T follicular helper cell (primary cell): ENCODE results near the gene SPDYE4.
A peak's percentile ranks its signal among the peaks of the same experiment; 100 is the strongest.

Source experiments
- DNase-seq: peaks from one replicate; pipeline ENCODE4 v3.0.0-alpha.2; 2020; ENCODE audit warnings: low read depth

Gene SPDYE4

DNA sequence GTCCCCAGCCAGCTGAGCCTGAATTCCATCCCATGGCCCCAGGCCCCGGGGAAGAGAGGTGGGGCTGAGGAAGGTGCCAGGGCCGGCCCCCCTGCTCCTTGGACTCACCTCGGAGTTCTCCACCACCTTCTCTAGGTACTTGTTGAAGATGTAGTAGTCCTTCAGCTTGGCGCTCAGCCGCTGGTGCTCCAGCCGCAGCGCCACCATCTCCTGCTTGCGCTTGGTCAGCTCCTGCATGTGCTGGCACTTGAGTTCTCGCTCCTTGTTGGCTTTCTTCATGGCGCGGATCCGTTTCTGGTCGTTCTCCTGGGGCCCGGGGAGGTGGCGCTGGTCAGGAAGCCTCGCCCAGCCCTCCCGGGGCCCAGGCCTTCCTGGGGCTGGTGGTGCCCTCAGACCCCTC is 17.0 kb downstream of the SPDYE4 start:
- DNase-seq = no peak

DNA sequence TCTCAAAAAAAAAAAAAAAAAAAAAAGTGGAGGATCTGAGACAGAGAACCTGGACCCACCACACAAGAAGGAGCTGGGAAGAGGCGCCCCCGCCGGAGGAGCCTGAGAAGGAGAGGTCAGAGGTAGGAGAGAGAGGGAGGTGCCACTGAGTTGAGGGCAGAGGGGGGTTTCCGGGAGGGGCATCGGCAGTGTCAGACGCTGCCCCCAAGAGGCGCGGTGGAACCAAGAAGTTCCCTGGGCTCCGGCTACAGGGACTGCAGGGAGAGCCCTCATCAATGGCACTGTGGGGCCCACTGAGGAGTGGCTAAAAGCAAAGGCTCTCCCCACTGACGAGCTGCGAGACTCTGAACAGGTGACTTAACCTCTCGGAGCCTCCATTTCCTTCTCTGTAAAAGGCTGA is 17.9 kb downstream of the SPDYE4 start:
- DNase-seq = peak; percentile 15

DNA sequence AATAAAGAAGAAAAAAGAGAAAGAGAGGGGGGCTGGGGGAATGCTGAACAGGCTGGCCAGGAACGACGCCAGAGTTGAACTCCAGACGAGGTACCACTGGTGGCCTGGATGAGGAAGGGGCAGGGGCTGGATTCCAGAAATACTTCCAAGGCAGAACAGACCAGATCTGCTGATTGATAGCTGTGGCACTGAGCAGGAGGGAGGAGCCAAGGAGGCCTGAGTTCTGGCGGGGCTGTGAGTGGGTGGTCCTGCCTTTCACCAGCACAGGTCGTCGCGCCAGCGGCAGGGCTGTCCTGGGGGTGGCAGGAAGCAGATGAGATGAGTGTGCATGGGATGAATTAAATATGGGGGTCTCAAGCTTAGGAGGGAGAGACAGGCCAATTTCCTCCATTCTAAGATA is 19.2 kb downstream of the SPDYE4 start:
- no peak for DNase-seq

DNA sequence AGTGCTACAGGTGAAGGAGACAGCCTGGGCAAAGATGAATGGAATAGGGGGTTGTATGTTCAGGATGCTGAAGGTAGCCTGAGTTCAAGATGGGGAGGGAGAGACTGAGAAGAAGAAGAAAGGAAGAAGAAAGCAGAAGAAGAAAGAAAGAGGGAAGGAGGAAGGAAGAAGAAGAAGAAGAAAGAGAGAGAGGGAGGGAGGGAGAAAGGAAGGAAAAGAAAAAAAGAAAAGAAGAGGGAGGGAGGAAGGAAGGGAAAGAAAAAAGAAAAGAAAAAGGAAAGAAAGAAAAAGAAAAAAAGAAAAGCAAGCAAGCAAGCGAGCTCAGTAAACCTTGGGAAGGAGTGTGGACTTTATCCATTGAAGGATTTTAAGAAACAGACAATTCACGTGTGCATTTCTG is 21.6 kb downstream of the SPDYE4 start:
- DNase-seq = no peak

DNA sequence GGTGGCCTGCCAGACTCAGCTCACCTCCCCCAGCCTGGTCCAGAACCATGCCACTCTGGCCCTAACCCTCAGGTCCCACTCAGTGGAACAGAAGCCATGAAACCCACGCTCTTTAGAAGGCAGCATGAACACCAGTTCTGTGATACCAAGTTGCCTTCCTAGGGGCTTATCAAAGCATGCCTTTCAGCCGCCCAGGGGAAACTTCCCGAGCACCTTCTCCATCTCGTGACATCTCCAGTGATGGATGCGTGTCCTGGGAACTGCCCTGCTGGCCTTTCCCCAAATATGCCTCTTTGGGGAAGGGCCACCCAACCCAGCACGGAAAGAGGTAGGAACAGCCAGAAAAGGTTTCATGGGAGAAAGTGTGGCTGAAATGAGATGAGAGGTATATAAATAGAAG is 22.0 kb downstream of the SPDYE4 start:
- no peak for DNase-seq

DNA sequence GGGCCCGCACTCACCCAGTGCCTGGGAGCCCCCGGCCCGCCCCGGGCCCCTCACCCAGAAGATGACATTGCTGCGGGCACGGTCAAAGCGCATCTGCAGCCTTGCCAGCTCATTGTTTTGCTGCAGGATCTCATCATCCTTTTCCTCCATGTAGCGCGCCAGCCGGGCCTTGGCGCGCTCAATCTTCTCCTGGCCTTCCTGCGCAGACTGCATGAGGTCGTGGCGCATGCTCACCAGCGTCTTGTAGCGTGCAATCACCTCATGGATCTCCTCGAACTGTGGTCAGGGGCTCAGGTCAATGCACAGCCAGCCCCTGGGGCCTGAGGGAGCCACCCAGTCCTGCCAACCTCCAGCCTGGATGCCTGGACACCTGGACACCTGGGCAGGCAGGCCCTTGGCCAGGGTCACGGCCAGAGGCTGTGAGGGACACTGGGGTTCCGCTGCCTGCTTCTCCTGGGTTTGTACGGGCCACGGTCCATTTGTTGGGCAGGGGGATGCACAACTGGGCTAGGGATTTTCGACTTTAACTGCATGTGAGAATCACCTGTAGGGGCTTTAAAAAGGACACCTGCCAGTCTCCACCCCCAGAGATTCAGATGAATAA is 22.9 kb downstream of the SPDYE4 start:
- no peak for DNase-seq

DNA sequence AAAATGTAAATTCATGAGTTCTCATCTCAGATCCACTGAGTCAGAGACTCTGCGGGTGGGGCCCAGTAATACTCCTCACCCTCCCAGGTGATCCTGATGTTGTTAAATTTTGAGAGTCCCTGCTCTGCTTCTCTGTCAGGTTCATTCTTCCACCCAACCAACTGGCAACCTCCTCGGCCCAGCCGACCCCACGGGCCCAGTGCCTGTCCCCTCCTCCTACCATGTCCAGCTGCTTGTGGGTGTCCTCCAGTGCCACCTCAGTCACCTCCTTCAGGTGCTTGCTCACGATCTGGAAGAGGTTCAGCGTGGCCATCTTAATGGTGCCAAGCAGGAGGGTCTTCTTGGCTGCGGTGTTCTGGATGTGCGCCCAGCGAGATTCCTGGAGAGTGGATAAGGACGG is 23.5 kb downstream of the SPDYE4 start:
- no peak for DNase-seq

DNA sequence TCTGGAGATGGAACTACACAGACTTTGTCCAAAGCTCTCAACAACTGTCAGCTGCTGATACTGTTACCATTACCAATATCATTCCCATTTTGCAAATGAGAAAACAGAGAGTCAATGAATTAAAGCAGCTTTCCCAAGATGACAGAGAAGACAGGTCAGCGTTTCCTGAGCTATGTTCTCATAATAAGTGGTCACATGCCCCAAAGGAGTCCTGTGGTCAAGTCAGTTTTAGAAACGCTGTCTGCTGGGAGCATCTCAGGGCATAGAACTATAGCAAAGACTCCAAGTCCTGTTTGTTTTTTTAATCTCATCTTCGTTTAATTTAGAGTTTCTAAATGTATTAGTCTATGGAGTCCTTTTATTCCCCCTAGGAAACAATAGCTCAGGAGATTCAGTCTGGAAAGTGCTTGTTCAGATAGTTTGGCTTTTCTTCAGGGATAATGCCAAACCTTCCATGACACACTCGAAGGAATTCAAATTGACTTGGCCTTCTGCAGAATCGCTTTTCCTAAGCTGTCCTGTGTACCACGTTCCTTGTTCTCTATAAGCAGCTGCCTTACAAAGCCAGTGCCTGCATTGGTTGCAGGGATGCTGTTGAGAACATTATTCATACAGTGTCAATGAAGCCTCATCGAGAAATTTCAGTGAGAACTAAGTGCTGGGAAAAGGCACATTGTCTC is 25.8 kb downstream of the SPDYE4 start:
- no peak for DNase-seq

DNA sequence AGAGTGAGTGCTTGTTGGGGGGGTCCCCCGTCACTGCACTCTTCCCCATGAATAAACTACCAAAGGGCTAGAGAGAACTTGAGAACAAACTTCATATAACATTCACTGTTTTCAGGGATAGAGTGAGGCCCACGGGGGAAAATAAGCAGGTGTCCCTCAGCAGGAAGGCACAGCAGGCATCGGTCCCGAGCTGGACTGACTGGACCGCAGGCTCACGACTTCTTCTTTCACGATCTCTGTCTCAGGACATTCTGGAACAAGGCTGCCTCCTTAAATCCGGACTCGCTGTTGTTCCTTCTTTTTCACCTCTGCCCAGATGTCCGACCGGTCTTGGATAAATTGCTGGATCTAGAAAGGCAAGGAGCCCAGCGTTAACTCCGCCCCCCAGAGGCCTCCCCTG is 28.5 kb downstream of the SPDYE4 start:
- DNase-seq = no peak

DNA sequence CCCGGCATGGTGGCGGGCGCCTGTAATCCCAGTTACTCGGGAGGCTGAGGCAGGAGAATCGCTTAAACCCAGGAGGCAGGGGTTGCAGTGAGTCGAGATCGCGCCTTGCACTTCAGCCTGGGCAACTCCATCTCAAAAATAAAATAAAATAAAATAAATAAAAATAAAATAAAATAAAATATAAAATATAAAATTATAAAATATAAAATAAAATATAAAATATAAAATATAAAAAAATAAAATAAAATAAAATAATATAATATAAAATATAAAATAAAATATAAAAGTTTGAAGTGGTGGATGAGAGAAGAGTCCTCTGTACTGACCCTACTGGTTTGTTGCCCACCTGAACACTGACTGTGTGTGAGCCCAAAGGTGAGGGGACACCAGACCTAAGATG is 28.9 kb downstream of the SPDYE4 start:
- DNase-seq = no peak

DNA sequence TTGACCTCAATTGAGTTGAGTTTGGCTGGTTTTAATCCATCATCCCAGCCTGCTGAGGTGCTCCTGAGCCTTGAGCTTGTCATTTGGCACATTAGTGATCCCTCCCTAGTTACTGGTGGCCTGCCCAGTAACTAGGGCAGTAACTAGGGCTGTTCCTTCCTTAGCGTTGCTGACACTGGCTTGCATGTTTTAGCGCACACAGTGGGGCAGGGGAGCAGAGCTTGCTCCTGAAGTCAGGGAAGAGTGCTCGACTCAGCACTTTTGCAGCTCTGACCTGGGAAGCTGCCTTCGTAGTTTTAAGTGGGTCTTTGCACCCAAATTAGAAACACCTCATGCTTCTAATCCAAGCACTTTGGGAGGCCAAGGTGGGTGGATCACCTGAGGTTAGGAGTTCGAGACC is 29.4 kb downstream of the SPDYE4 start:
- DNase-seq = no peak

DNA sequence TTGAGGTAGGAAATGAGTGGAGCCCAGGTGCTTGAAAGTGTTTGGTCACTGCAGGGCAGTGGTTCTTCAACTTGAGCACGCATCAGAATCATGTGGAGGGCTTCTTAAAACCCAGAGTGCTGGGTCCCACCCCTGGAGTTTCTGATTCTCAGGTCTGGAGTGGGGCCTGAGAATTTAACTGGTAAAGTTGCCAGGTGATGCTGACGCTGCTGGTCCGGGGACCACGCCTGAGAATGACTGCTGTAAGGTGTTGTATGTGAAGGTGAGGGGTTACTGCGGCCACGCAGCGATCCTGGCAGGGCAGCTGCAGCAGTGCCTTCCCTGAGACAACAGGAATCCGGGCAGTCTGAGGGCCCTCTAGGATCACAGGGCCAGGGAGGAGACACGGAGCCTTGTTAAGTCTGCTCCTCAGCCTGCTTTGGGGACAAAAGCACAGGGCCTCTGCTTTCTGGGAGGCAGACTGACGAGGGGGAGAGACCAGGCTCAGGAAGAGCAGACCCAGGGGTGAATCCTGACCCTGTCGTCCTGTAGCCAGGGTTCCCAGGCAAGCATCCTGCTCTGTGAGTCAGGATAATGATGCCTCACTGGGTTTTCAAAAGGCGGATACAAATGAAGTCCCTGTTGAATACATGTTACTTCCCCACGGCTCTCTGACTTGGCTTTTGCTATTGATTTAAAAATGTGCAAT is 30.0 kb downstream of the SPDYE4 start:
- no peak for DNase-seq

DNA sequence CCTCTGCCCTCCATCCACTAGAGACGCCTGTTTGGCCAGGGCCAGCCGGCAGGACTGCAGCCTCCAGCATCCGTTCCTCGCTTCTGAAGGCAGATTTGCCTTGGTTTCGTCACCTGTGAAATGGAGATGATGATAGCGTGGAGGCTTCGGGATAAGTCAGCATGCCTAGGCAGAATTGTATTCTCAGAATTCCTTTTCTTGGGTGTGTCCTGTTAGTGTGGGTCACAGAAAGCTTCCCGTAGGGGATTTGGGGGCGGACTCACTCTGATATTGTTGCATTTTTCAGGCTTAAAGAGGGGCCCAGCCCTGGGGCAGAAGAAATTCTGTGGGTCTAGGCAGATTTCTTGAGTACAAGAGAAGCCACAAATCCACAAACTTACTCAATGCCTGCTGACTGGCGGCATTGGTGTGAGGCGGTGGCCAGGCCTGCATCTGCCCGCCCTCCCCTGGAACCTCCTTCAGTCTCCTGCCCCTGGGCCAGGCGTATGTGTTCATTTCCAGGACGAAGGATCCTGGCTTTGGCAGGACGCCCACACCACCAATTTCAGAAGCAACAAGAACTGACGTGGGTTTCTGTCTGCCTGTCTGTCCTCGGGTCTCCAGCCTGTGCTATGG is 31.3 kb downstream of the SPDYE4 start:
- no peak for DNase-seq

DNA sequence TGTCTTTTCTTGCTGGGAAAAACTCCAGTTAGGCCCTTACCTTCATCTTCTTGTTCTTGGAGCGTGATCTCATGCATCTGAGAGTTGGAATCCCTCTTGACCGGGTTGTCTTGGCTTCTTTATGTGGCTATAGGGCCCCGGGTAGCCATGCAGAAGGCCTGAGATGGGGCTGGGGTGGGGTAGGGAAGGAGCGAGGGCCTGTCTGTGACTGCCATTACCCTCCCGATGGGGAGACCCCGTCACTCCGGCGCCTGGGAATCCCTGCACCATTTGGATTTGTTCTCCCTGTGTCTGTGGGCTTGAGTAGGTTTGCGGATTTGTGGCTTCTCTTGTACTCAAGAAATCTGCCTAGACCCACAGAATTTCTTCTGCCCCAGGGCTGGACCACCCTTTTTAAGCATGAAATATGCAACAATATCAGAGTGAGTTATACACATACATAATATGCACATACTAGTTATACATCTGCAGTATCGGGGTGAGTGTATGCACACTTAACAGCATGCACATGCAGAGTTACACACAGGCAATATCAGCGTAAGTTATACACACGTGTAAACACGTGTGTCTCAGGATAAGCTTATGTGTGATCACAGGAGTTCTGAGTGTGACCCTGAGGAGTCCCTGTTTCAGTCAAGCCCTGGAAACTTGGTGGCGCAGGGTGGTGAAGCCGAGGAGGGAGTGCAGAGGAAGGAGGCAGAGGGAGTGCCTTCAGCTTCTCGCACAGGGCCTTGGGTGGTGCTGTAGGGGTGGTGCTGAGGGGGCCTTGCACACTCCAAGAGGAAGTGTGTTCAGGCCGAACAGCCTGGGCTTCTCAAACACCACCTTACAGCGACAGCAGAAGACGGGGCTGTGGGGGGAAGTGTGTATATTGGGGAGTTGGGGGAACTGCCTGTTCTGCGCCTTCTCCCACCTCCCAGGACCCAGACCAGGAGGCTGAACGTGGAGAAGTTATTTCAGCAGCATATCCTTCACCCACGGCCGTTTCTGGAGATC is 32.2 kb downstream of the SPDYE4 start:
- no peak for DNase-seq

DNA sequence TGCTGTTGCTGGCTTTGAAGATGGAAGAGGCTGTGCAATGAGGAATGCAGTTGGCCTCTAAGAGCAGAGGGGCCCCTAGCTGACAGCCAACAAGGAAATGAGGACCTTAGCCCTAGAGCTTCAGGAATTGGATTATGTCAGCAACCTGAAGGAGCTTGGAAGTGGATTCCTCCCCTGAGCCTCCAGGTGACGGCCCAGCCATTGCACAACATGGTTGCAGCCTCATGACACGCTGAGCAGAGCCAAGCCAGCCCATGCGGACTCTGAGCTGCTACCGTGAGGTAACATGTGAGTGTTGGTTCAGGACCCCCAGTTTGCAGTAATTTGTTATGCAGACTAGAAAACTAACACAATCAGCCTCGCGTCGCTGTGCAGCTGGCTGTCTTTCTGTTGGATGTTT is 33.9 kb downstream of the SPDYE4 start:
- no peak for DNase-seq

DNA sequence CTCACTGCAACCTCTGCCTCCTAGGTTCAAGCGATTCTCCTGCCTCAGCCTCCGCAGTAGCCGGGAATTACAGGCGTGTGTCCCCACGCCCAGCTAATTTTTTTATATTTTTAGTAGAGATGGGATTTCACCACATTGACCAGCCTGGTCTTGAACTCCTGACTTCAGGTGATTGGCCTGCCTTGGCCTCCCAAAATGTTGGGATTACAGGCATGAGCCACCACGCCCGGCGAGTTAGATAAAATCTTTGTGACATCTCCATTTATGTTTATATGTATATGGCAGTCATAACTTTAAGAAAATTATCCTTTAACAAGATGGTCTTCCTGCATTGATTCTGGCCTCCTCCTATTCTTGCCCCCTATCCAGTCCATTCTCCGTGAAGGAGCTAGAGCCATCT is 37.8 kb downstream of the SPDYE4 start:
- no peak for DNase-seq

DNA sequence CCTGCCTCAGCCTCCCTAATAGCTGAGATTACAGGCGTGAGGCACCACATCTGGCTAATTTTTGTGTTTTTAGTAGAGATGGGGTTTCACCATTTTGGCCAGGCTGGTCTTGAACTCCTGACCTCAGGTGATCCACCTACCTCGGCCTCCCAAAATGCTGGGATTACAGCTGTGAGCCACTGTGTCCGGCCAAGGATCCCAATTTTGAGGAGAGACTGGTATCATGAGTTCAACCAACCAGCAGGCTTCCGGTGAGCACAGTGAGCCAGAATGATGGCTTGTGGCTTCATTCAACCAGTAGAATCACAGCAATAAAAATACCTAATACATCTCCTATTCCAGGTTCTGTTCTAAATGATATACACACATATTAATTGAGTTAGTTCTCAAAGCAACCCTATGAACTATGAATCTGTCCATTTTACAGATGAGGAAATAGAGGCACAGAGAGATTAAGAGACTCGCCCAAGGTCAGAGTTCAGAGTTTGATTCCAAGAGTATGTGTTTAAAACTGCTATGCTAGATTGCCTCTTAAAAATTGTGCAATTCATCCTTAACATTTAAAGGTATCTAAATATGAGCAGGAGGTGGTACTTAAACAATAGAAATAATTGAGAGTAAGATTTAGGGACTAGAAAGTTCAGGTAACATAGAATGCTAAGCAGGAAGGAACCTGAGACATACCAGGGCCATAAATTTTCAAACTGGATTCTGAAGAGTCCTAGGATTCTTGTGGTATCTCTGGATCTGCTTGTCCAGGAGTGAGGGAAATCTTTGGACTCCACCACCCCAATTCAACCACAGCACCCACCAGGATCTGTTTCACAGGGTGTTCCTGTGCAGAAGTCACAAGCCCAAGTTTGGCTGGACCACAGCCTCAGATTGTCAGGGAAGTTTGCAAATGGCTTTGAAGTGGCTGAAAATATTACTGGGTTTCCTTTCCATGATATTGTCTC is 38.8 kb downstream of the SPDYE4 start:
- no peak for DNase-seq

DNA sequence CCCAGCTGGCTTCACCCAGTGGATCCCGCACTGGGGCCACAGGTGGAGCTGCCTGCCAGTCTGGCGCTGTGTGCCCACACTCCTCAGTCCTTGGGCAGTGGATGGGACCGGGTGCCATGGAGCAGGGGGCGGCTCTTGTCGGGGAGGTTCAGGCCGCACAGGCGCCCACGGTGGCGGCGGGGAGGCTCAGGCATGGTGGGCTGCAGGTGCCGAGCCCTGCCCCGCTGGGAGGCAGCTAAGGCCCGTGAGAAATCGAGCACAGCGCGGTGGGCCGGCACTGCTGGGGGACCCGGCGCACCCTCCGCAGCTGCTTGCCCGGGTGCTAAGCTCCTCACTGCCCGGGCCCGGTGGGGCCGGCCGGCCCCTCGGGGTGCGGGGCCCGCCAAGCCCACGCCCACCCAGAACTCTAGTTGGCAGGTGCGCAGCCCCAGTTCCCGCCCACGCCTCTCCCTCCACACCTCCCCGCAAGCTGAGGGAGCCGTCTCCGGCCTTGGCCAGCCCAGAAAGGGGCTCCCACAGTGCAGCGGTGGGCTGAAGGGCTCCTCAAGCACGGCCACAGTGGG is 40.3 kb downstream of the SPDYE4 start:
- DNase-seq = no peak

DNA sequence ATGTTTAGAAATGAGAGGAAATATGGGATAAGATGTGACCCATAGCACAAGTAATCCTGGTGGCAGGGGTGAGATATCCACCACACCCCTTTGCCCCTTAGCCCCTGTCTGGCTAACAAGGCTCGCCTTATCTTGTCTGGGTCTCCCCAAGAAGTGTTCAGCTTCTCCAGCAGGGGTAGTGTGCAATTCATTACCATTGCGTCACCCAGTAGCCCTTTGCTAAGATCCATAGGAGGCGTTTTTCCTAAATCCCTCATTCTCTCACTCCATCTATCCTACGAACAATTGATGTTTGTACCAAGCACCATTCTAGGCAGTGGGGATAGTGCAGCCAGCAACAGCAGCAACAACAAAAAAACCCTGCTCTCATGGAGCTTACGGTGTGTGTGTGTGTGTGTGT is 44.5 kb downstream of the SPDYE4 start:
- DNase-seq = no peak

DNA sequence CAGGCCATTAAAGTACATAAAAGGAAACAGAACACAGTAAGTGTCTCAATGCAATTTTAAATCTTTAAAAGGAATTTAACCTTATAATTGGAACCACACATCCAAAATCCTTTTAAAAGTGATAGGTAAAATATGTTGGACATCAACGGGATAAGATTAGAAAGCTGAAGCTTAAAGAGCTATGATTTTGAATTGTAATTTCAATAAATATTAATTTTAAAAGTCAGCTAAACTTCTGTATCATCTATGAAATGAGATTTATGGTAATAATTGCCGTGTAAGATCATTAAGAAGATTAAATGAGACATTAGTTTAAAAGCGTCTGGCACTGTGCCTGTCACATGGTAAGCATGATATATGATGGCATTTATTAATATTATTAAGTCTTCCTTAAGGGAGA is 45.0 kb downstream of the SPDYE4 start:
- no peak for DNase-seq
